Measurements from ENCODE around the gene CACNG4. TPM values are rescaled to one million over a fixed set of nuclear protein-coding genes. Genes with fewer than 3 reads are reported as not detected.

The CACNG4 gene
- polyA plus RNA-seq, 3 donors, result not detected

GRCh38 chr17:67068999-67069398 lies 104.5 kb downstream of the CACNG4 start:
- H3K79me2 ChIP-seq (ENCODE audit: insufficient read depth, low read length), result no peaks in the 10 kb centered on the region
- Mint-ChIP-seq H3K9me3 (peaks cover 0 to 1% (median 0%) of the 10 kb centered on the region in 7 donors), H3K27me3 (ENCODE audit: low read depth in 3 of 3) (no peaks in the 10 kb centered on the region), H3K4me3 (no peak overlapping the region), H3K36me3 (peaks cover 20 to 29% of the 10 kb centered on the region in 2 donors), H3K27ac (peak overlapping the region in 1 of 7 donors; percentile 65), H3K4me1 (no peaks in the 10 kb centered on the region)
- DNase-seq, result no peak
- H3K4me3 ChIP-seq (replicated peaks in 1 of 3; ENCODE audit: low read depth in 2 of 3, low read length in 3 of 3), result no peak overlapping the region
- no peaks in the 10 kb centered on the region for H3K4me1 ChIP-seq (ENCODE audit: control insufficient read depth in 1 of 2, insufficient read depth in 2 of 2, low read length in 2 of 2)
- 100% methylated on average over 1 of the region's 3 CpGs for WGBS (ENCODE audit: insufficient coverage)
- no peak overlapping the region for H3K4me2 ChIP-seq (replicated peaks; ENCODE audit: extremely low read depth, low read length, poor library complexity, severe bottlenecking)
- no peaks in the 10 kb centered on the region for H3K27me3 ChIP-seq (ENCODE audit: control insufficient read depth in 2 of 2, insufficient read depth in 2 of 2, low read length in 2 of 2)
- no peak overlapping the region for H3K9ac ChIP-seq (ENCODE audit: insufficient read depth, low read length, poor library complexity, severe bottlenecking)
- intact Hi-C loops (cut with micrococcal nuclease), result no loop called here
- H3K9me3 ChIP-seq (replicated peaks in 1 of 2; ENCODE audit: control insufficient read depth in 1 of 2, insufficient read depth in 1 of 2, low read length in 2 of 2), result no peaks in the 10 kb centered on the region
- H4K20me1 ChIP-seq (ENCODE audit: insufficient read depth, low read length), result peaks cover 14% of the 10 kb centered on the region
- TF ChIP-seq CTCF (IDR thresholded peaks at IDR 0.05), result no peak
- H3K27ac ChIP-seq (ENCODE audit: low read depth in 1 of 2, low read length in 2 of 2), result no peak overlapping the region
- peaks cover 13 to 30% of the 10 kb centered on the region in 2 donors for H3K36me3 ChIP-seq (replicated peaks in 1 of 2; ENCODE audit: control insufficient read depth in 1 of 2, insufficient read depth in 2 of 2, low read length in 2 of 2)
- no peak overlapping the region for H2AFZ ChIP-seq (ENCODE audit: insufficient read depth, low read depth, low read length, poor library complexity, severe bottlenecking)

GRCh38 chr17:67069603-67070136 lies 105.2 kb downstream of the CACNG4 start:
- H3K9me3 Mint-ChIP-seq, result no peaks in the 10 kb centered on the region
- no peak overlapping the region for H3K27ac ChIP-seq (ENCODE audit: low read depth in 1 of 2, low read length in 2 of 2)
- H3K9me3 ChIP-seq (replicated peaks in 1 of 2; ENCODE audit: control insufficient read depth in 1 of 2, insufficient read depth in 1 of 2, low read length in 2 of 2), result no peaks in the 10 kb centered on the region
- no peak overlapping the region for H3K4me3 Mint-ChIP-seq
- no peak overlapping the region for H3K4me3 ChIP-seq (replicated peaks in 1 of 3; ENCODE audit: low read depth in 2 of 3, low read length in 3 of 3)
- H3K27me3 Mint-ChIP-seq (ENCODE audit: low read depth in 3 of 3), result no peaks in the 10 kb centered on the region
- H3K27ac Mint-ChIP-seq, result no peak overlapping the region
- H3K9ac ChIP-seq (ENCODE audit: insufficient read depth, low read length, poor library complexity, severe bottlenecking), result no peak overlapping the region
- intact Hi-C loops (cut with micrococcal nuclease), result no loop called here
- H3K27me3 ChIP-seq (ENCODE audit: control insufficient read depth in 2 of 2, insufficient read depth in 2 of 2, low read length in 2 of 2), result no peaks in the 10 kb centered on the region
- no peaks in the 10 kb centered on the region for H3K4me1 Mint-ChIP-seq
- peaks cover 24 to 35% of the 10 kb centered on the region in 2 donors for H3K36me3 Mint-ChIP-seq
- H4K20me1 ChIP-seq (ENCODE audit: insufficient read depth, low read length), result peaks cover 14% of the 10 kb centered on the region
- no CpG with 5 or more reads among the region's 5 CpGs for WGBS (ENCODE audit: insufficient coverage)
- no peaks in the 10 kb centered on the region for H3K4me1 ChIP-seq (ENCODE audit: control insufficient read depth in 1 of 2, insufficient read depth in 2 of 2, low read length in 2 of 2)
- no peaks in the 10 kb centered on the region for H3K79me2 ChIP-seq (ENCODE audit: insufficient read depth, low read length)
- TF ChIP-seq CTCF (IDR thresholded peaks at IDR 0.05), result no peak
- H3K4me2 ChIP-seq (replicated peaks; ENCODE audit: extremely low read depth, low read length, poor library complexity, severe bottlenecking), result no peak overlapping the region
- H3K36me3 ChIP-seq (replicated peaks in 1 of 2; ENCODE audit: control insufficient read depth in 1 of 2, insufficient read depth in 2 of 2, low read length in 2 of 2), result peaks cover 18 to 37% of the 10 kb centered on the region in 2 donors
- H2AFZ ChIP-seq (ENCODE audit: insufficient read depth, low read depth, low read length, poor library complexity, severe bottlenecking), result no peak overlapping the region
- DNase-seq, result no peak

Data from CD14-positive monocyte (primary cell).